ENCODE measurements around the gene AGMO. TPM values are rescaled to one million over a fixed set of nuclear protein-coding genes. Genes with fewer than 3 reads are reported as not detected.

Gene AGMO
- polyA plus RNA-seq, 1 donor from 2014 or later = not detected

GRCh38 chr7:15503603-15504290, 58.1 kb downstream of the AGMO start:
- peaks cover 2% of the 10 kb centered on the region for H3K27me3 ChIP-seq (ENCODE audit: insufficient read depth, low read depth, low read length)
- no peak overlapping the region for H3K4me2 ChIP-seq (ENCODE audit: low read length)
- no peaks in the 10 kb centered on the region for H3K79me2 ChIP-seq (replicated peaks; ENCODE audit: insufficient read depth, low read length)
- no peaks in the 10 kb centered on the region for H3K9me2 ChIP-seq (ENCODE audit: insufficient read depth, low read length)
- no peaks in the 10 kb centered on the region for H4K20me1 ChIP-seq (ENCODE audit: insufficient read depth)
- H3K36me3 ChIP-seq (ENCODE audit: insufficient read depth, low read length) = no peaks in the 10 kb centered on the region
- no peaks in the 10 kb centered on the region for H3F3A ChIP-seq (ENCODE audit: insufficient read depth, low read length, poor library complexity, severe bottlenecking)
- H3K9me3 ChIP-seq (ENCODE audit: low read length) = no peaks in the 10 kb centered on the region
- TF ChIP-seq REST (IDR thresholded peaks at IDR 0.05; ENCODE audit: borderline replicate concordance) (no peak), RAD21 (conservative IDR thresholded peaks at IDR 0.05) (no peak), CTCF (IDR thresholded peaks at IDR 0.05; ENCODE audit: poor library complexity, severe bottlenecking) (no peak), POLR2AphosphoS5 (IDR thresholded peaks at IDR 0.05) (no peak), SMC3 (conservative IDR thresholded peaks at IDR 0.05; ENCODE audit: poor library complexity) (no peak), EZH2 (IDR thresholded peaks at IDR 0.05; ENCODE audit: borderline replicate concordance, insufficient read depth, low read length, poor library complexity, severe bottlenecking) (no peak), MXI1 (conservative IDR thresholded peaks at IDR 0.05; ENCODE audit: poor library complexity, severe bottlenecking) (no peak), EP300 (conservative IDR thresholded peaks at IDR 0.05; ENCODE audit: poor library complexity, severe bottlenecking) (no peak), TAF1 (IDR thresholded peaks at IDR 0.05; ENCODE audit: low read depth) (no peak)
- no peak overlapping the region for H3K27ac ChIP-seq (ENCODE audit: low read length)
- no peak overlapping the region for H2AFZ ChIP-seq (ENCODE audit: low read depth, low read length)
- H3K4me3 ChIP-seq (ENCODE audit: low read length) = no peak overlapping the region
- H3K9ac ChIP-seq (ENCODE audit: low read length) = no peak overlapping the region

GRCh38 chr7:15498465-15498864, 63.4 kb downstream of the AGMO start:
- Histone ChIP-seq H3K9me3 (ENCODE audit: low read length) (no peaks in the 10 kb centered on the region), H3K4me2 (ENCODE audit: low read length) (no peak overlapping the region), H3K27ac (ENCODE audit: low read length) (no peak overlapping the region), H2AFZ (ENCODE audit: low read depth, low read length) (no peak overlapping the region), H3K9ac (ENCODE audit: low read length) (no peak overlapping the region), H3K36me3 (ENCODE audit: insufficient read depth, low read length) (no peaks in the 10 kb centered on the region), H3K27me3 (ENCODE audit: insufficient read depth, low read depth, low read length) (peaks cover under 1% of the 10 kb centered on the region), H4K20me1 (ENCODE audit: insufficient read depth) (no peaks in the 10 kb centered on the region), H3K4me3 (ENCODE audit: low read length) (no peak overlapping the region), H3K9me2 (ENCODE audit: insufficient read depth, low read length) (no peaks in the 10 kb centered on the region), H3K79me2 (replicated peaks; ENCODE audit: insufficient read depth, low read length) (no peaks in the 10 kb centered on the region), H3F3A (ENCODE audit: insufficient read depth, low read length, poor library complexity, severe bottlenecking) (no peaks in the 10 kb centered on the region)
- TF ChIP-seq SMC3 (conservative IDR thresholded peaks at IDR 0.05; ENCODE audit: poor library complexity) = no peak
- TF ChIP-seq RAD21 (conservative IDR thresholded peaks at IDR 0.05) = no peak
- no peak for TF ChIP-seq EP300 (conservative IDR thresholded peaks at IDR 0.05; ENCODE audit: poor library complexity, severe bottlenecking)
- TF ChIP-seq EZH2 (IDR thresholded peaks at IDR 0.05; ENCODE audit: borderline replicate concordance, insufficient read depth, low read length, poor library complexity, severe bottlenecking) = no peak
- TF ChIP-seq TAF1 (IDR thresholded peaks at IDR 0.05; ENCODE audit: low read depth) = no peak
- no peak for TF ChIP-seq POLR2AphosphoS5 (IDR thresholded peaks at IDR 0.05)
- no peak for TF ChIP-seq CTCF (IDR thresholded peaks at IDR 0.05; ENCODE audit: poor library complexity, severe bottlenecking)

Measured in neural cell (in vitro differentiated cells).